ENCODE results near the gene NUTM2D.
"Not testable (repeated sequence)": the region's sequence is repeated elsewhere in the genome, so short reads cannot be mapped to it uniquely, and the experiment has no call there.

NUTM2D gene

GRCh38 chr10:87374091-87374490 lies 16.5 kb downstream of the NUTM2D start:
- DNase-seq: not testable (repeated sequence)

- DNase-seq: not testable (repeated sequence)
Measured at GRCh38 chr10:87379115-87379514, 21.6 kb downstream of the NUTM2D start.

- not testable (repeated sequence) for DNase-seq
Measured at GRCh38 chr10:87383149-87383857, 25.8 kb downstream of the NUTM2D start.

GRCh38 chr10:87384283-87384682 lies 26.7 kb downstream of the NUTM2D start:
- not testable (repeated sequence) for DNase-seq

GRCh38 chr10:87385762-87386360 lies 28.3 kb downstream of the NUTM2D start:
- DNase-seq: not testable (repeated sequence)

- DNase-seq: not testable (repeated sequence)
Measured at GRCh38 chr10:87391360-87391759, 33.8 kb downstream of the NUTM2D start.

- DNase-seq: not testable (repeated sequence)
Measured at GRCh38 chr10:87396206-87396605, 38.7 kb downstream of the NUTM2D start.

GRCh38 chr10:87398436-87398835 lies 40.9 kb downstream of the NUTM2D start:
- not testable (repeated sequence) for DNase-seq

GRCh38 chr10:87407516-87408467 lies 50.2 kb downstream of the NUTM2D start:
- not testable (repeated sequence) for DNase-seq

GRCh38 chr10:87413921-87414320 lies 56.4 kb downstream of the NUTM2D start:
- not testable (repeated sequence) for DNase-seq
